K562 (cell line): ENCODE measurements around the gene SUCO. TPM values are rescaled to one million over a fixed set of nuclear protein-coding genes. Genes with fewer than 3 reads are reported as not detected.

ENCODE experiments used
- ATAC-seq: fragments of 200-7000 bp; cut with Tn5 transposase; 3 replicates; pipeline ENCODE4 v1.9.1; 2020; ENCODE audit warnings: moderate library complexity
- BruUV-seq: library from RNA; stranded (reverse); fragments of 400-500 nt; replicated peaks from 2 replicates; lab custom pipeline; 2021; lab: Mats Ljungman, UMichigan
- CTCF ChIA-PET: fragments of 300-600 bp; formaldehyde crosslinking; extraction: SDS; loops from one replicate; lab custom pipeline; 2021; ENCODE audit warnings: low intra/inter-chr PET ratio; lab: Yijun Ruan, JAX
- POLR2A ChIA-PET: fragments of 300-600, 350-650 bp; sonication (Branson Sonifier 250); formaldehyde crosslinking; extraction: SDS; loops from one replicate; lab custom pipeline; 2021; ENCODE audit warnings: antibody characterized with exemption, inconsistent platforms; lab: Yijun Ruan, JAX
- DNase-seq, 4 experiments: peaks; one replicate each; pipeline versions ENCODE4 v3.0.0 to v3.0.0-alpha.2; 2011 to 2018; ENCODE audit warnings: low spot score in 3 of 4, mixed read lengths in 3 of 4; ENCODE audit errors: extremely low read depth in 1 of 4
- FAIRE-seq: peaks from 2 replicates; lab custom pipeline; 2011; peaks lifted over from hg19 to GRCh38; lab: Jason Lieb, UNC
- H2AFZ ChIP-seq: 2 replicates; pipeline ENCODE4 v1.6.0; 2011; ENCODE audit warnings: low read depth, low read length, control low read depth, inconsistent platforms
- H3K27ac ChIP-seq: fragments of 200-600 bp; 3 replicates; pipeline ENCODE4 v1.8.0; 2011; ENCODE audit warnings: low read depth, mild to moderate bottlenecking, control low read depth, inconsistent platforms, low read length, moderate library complexity, mixed read lengths; ENCODE audit errors: extremely low read depth
- H3K27me3 ChIP-seq, 2 experiments: fragments of 300-600 bp in 1 of 2; 2 replicates in 1 of 2; 3 replicates in 1 of 2; pipeline versions ENCODE4 v1.6.0 to v1.8.0; 2011; ENCODE audit warnings: inconsistent platforms in 2 of 2, low read length in 2 of 2, mild to moderate bottlenecking in 1 of 2, mixed read lengths in 1 of 2, moderate library complexity in 1 of 2; ENCODE audit not compliant: control insufficient read depth in 2 of 2, insufficient read depth in 2 of 2
- H3K36me3 ChIP-seq: fragments of 300-600 bp; 3 replicates; pipeline ENCODE4 v1.8.0; 2011; ENCODE audit warnings: mild to moderate bottlenecking, low read length, inconsistent platforms; ENCODE audit not compliant: control insufficient read depth, insufficient read depth
- H3K4me1 ChIP-seq, 2 experiments: fragments of 200-600 bp in 1 of 2; replicated peaks in 1 of 2; 2 replicates in 1 of 2; 3 replicates in 1 of 2; pipeline versions ENCODE4 v1.5.1 to v1.8.0; 2011; ENCODE audit warnings: inconsistent platforms in 2 of 2, low read length in 2 of 2, mild to moderate bottlenecking in 1 of 2, mixed read lengths in 1 of 2, moderate library complexity in 1 of 2; ENCODE audit not compliant: control insufficient read depth in 2 of 2, insufficient read depth in 2 of 2
- H3K4me2 ChIP-seq: 2 replicates; pipeline ENCODE4 v1.6.1; 2011; ENCODE audit warnings: low read length, control low read depth, inconsistent platforms, mixed read lengths; ENCODE audit not compliant: insufficient read depth
- H3K4me3 ChIP-seq: fragments of 200-600 bp; sonication (generic), shearing (Covaris generic); 2 replicates; pipeline ENCODE4 v1.5.1; 2016; ENCODE audit warnings: control low read depth, inconsistent platforms
- H3K79me2 ChIP-seq: fragments of 200-600 bp; 3 replicates; pipeline ENCODE4 v1.8.0; 2011; ENCODE audit warnings: low read length, inconsistent platforms; ENCODE audit not compliant: control insufficient read depth, insufficient read depth
- H3K9ac ChIP-seq, 2 experiments: 2 replicates each; pipeline versions ENCODE4 v1.6.0 to v1.6.1; 2011; ENCODE audit warnings: low read depth in 2 of 2, low read length in 2 of 2, control low read depth in 1 of 2, inconsistent platforms in 1 of 2, mild to moderate bottlenecking in 1 of 2, mixed read lengths in 1 of 2; ENCODE audit not compliant: insufficient read depth in 1 of 2
- H3K9me1 ChIP-seq: one replicate; pipeline ENCODE4 v1.6.0; 2011; ENCODE audit warnings: inconsistent platforms, mild to moderate bottlenecking, low read length, moderate library complexity; ENCODE audit not compliant: control insufficient read depth, insufficient read depth
- H3K9me3 ChIP-seq: replicated peaks from 2 replicates; pipeline ENCODE4 v1.5.1; 2011; ENCODE audit warnings: low read depth, low read length, inconsistent platforms; ENCODE audit not compliant: control insufficient read depth, insufficient read depth
- H4K20me1 ChIP-seq: replicated peaks from 2 replicates; pipeline ENCODE4 v1.6.1; 2011; ENCODE audit warnings: low read length, inconsistent platforms, mixed read lengths; ENCODE audit not compliant: control insufficient read depth, insufficient read depth
- CBX3 ChIP-seq, 2 experiments: IDR thresholded peaks; 1 replicate in 1 of 2; 2 replicates in 1 of 2; pipeline ENCODE4 v1.6.1; 2012; ENCODE audit warnings: inconsistent platforms in 2 of 2, low read length in 2 of 2, borderline replicate concordance in 1 of 2, control low read depth in 1 of 2
- CBX8 ChIP-seq: fragments of 200-600 bp; sonication (generic); IDR thresholded peaks from 2 replicates; pipeline ENCODE4 v1.6.1; 2012; ENCODE audit warnings: borderline replicate concordance, mixed run types, low read depth, mild to moderate bottlenecking, moderate library complexity, mixed read lengths, low read length, control low read depth, inconsistent platforms; ENCODE audit not compliant: poor library complexity, severe bottlenecking; ENCODE audit errors: extremely low read depth
- CEBPZ ChIP-seq: fragments of 150-350 bp; IDR thresholded peaks from 2 replicates; pipeline ENCODE4 v1.6.1; 2014; ENCODE audit warnings: low read depth, mild to moderate bottlenecking, low read length, borderline replicate concordance
- E2F1 ChIP-seq: sonication (generic); formaldehyde crosslinking; IDR thresholded peaks from 2 replicates; pipeline ENCODE4 v1.8.1; 2023; ENCODE audit warnings: mild to moderate bottlenecking, missing genetic modification reagents, moderate library complexity
- EGR1 ChIP-seq: fragments of 450-650 bp; conservative IDR thresholded peaks from 2 replicates; pipeline ENCODE4 v1.6.1; 2017; ENCODE audit warnings: mild to moderate bottlenecking
- ETV6 ChIP-seq, 3 experiments: fragments of 150-350 bp in 1 of 3; sonication (generic) in 1 of 3; formaldehyde crosslinking in 1 of 3; IDR thresholded peaks; 2 replicates each; pipeline versions ENCODE4 v1.6.1 to v1.8.0; 2014 to 2022; ENCODE audit warnings: borderline replicate concordance in 2 of 3, low read depth in 2 of 3, antibody characterized with exemption in 1 of 3, low read length in 1 of 3, mild to moderate bottlenecking in 1 of 3, missing genetic modification reagents in 1 of 3
- EZH2 ChIP-seq: IDR thresholded peaks from 2 replicates; pipeline ENCODE4 v1.6.1; 2012; ENCODE audit warnings: low read depth, mild to moderate bottlenecking, inconsistent platforms, low read length, borderline replicate concordance
- FOXA1 ChIP-seq: fragments of 450-650 bp; IDR thresholded peaks from 2 replicates; pipeline ENCODE4 v1.6.1; 2016; ENCODE audit warnings: mild to moderate bottlenecking, borderline replicate concordance
- HSF4 ChIP-seq: fragments of 250-450 bp; sonication (Bioruptor Pico); IDR thresholded peaks from 2 replicates; pipeline ENCODE4 v2.1.2; 2022; ENCODE audit warnings: mild to moderate bottlenecking, moderate library complexity, borderline replicate concordance
- MXI1 ChIP-seq: IDR thresholded peaks from 2 replicates; pipeline ENCODE4 v1.6.1; 2011; ENCODE audit warnings: low read depth, mild to moderate bottlenecking, improper control_type of control experiment, low read length
- NFIX ChIP-seq: fragments of 250-450 bp; sonication (Bioruptor Pico); IDR thresholded peaks from 2 replicates; pipeline ENCODE4 v1.4.0; 2020; ENCODE audit warnings: low read depth, mild to moderate bottlenecking, moderate library complexity
- NR2C1 ChIP-seq, 2 experiments: fragments of 450-650 bp; IDR thresholded peaks; 2 replicates each; pipeline ENCODE4 v1.6.1; 2017; ENCODE audit warnings: mild to moderate bottlenecking in 2 of 2, antibody characterized with exemption in 1 of 2, inconsistent platforms in 1 of 2, missing compliant biosample characterization in 1 of 2, missing genetic modification characterization in 1 of 2
- PKNOX1 ChIP-seq: fragments of 450-650 bp; IDR thresholded peaks from 2 replicates; pipeline ENCODE4 v1.6.1; 2016
- SIRT6 ChIP-seq: IDR thresholded peaks from one replicate; pipeline ENCODE4 v1.6.1; 2012; ENCODE audit warnings: low read depth, mild to moderate bottlenecking, control low read depth, inconsistent platforms, low read length, moderate library complexity
- TAL1 ChIP-seq: fragments of 450-650 bp; IDR thresholded peaks from 2 replicates; pipeline ENCODE4 v1.6.1; 2016; ENCODE audit warnings: mild to moderate bottlenecking
- TBP ChIP-seq: optimal IDR thresholded peaks from 2 replicates; pipeline ENCODE3; 2011; ENCODE audit warnings: low read depth, low read length, improper control_type of control experiment
- ZNF668 ChIP-seq: fragments of 250-450 bp; sonication (Bioruptor Pico); IDR thresholded peaks from 2 replicates; pipeline ENCODE4 v1.8.0; 2022; ENCODE audit warnings: mild to moderate bottlenecking, inconsistent platforms
- WGBS: fragments of 100-300 bp; shearing (Covaris generic); methylation state at CpG from one replicate; pipeline ENCODE4 v1.1.6; 2016; ENCODE audit warnings: low coverage, mixed read lengths; ENCODE audit not compliant: insufficient coverage; ENCODE audit errors: missing lambda C conversion rate; 5-methylcytosine and 5-hydroxymethylcytosine counted together
- in situ Hi-C: fragments of 300-500 bp; cut with MboI; formaldehyde crosslinking; loops from 4 replicates; pipeline ENCODE4 v1.15.0; 2018; ENCODE audit warnings: inconsistent platforms, mixed read lengths
- intact Hi-C: fragments of 100-400 bp; cut with micrococcal nuclease; formaldehyde crosslinking; loops from 2 replicates; pipeline ENCODE4 v1.14.2; 2022
- polyA plus RNA-seq, 8 experiments: library from polyadenylated mRNA; depleted of rRNA in 4 of 8; stranded (reverse) in 5 of 8; unstranded in 3 of 8; fragments of >200 nt; fragmentation: Nextera tagmentation in 2 of 8; fragmentation: Illumina TruSeq in 1 of 8; extraction: Ambion mirVana in 2 of 8; extraction: Trizol in 1 of 8; gene quantifications; 2 replicates each; pipeline versions ENCODE4 v1.2.1 to v1.2.3, GENCODE V29; 2011 to 2014; ENCODE audit warnings: inconsistent platforms in 1 of 8, missing spikeins in 1 of 8
- total RNA-seq, 7 experiments: library from RNA; depleted of rRNA in 6 of 7; stranded (reverse); fragments of >200 nt in 6 of 7; fragmentation: Illumina TruSeq in 2 of 7; extraction: Trizol in 2 of 7; gene quantifications; 2 replicates each; pipeline versions ENCODE4 v1.2.1 to v1.2.3, GENCODE V29; 2011 to 2021; ENCODE audit warnings: low replicate concordance in 1 of 7

The SUCO gene
- total and polyA plus RNA-seq, 9 of the 15 experiments (the other 6 are each of a cell fraction or from before 2014, with no cell fraction given): 2.5 to 20.6 (median 14.3) TPM

GRCh38 chr1:172585348-172585747 lies 52.4 kb downstream of the SUCO start:
- no peak overlapping the region for H2AFZ ChIP-seq
- FAIRE-seq: no peak
- ATAC-seq: no peak
- no peak overlapping the region for H3K27ac ChIP-seq
- intact Hi-C loops (no loop called here), in situ Hi-C loops (no loop called here)
- H4K20me1 ChIP-seq: no peaks in the 10 kb centered on the region
- no peaks in the 10 kb centered on the region for H3K27me3 ChIP-seq
- H3K4me2 ChIP-seq: no peak overlapping the region
- no peak for TF ChIP-seq EZH2
- no peak for TF ChIP-seq E2F1 (CRISPR knock-in tag)
- no peak for TF ChIP-seq ETV6 (IDR thresholded peaks at IDR 0.05; ENCODE audit: borderline replicate concordance in 1 of 2, low read depth in 2 of 2, low read length in 1 of 2)
- no peak for TF ChIP-seq ETV6 (CRISPR knock-in tag; IDR thresholded peaks at IDR 0.05; ENCODE audit: borderline replicate concordance)
- no peak for TF ChIP-seq FOXA1
- TF ChIP-seq MXI1: no peak
- no peak for TF ChIP-seq TAL1
- TF ChIP-seq NFIX (CRISPR knock-in tag): no peak
- no peak for TF ChIP-seq HSF4 (CRISPR knock-in tag)
- no peak for TF ChIP-seq CBX3 (IDR thresholded peaks at IDR 0.05; ENCODE audit: borderline replicate concordance in 1 of 2, low read length in 2 of 2)
- TF ChIP-seq EGR1: no peak
- TF ChIP-seq ZNF668: no peak
- TF ChIP-seq SIRT6: no peak
- no peak for TF ChIP-seq NR2C1 (IDR thresholded peaks at IDR 0.05)
- no peak for TF ChIP-seq NR2C1 (tag; IDR thresholded peaks at IDR 0.05)
- no peak for TF ChIP-seq PKNOX1
- no peak for TF ChIP-seq CBX8
- TF ChIP-seq CEBPZ: no peak
- TF ChIP-seq TBP: no peak
- CTCF ChIA-PET: no interaction called here
- no peaks in the 10 kb centered on the region for H3K9me1 ChIP-seq
- H3K79me2 ChIP-seq: no peaks in the 10 kb centered on the region
- no peak for DNase-seq
- H3K4me3 ChIP-seq: no peak overlapping the region
- H3K4me1 ChIP-seq: peaks cover 0 to 33% of the 10 kb centered on the region in 2 experiments; a peak in 3 of 5 replicates
- POLR2A ChIA-PET: no interaction called here
- BruUV-seq: no TSS peak
- 75% methylated on average over 3 of the region's 3 CpGs for WGBS
- H3K9ac ChIP-seq: no peak overlapping the region
- H3K36me3 ChIP-seq: peaks cover 21% of the 10 kb centered on the region
- no peaks in the 10 kb centered on the region for H3K9me3 ChIP-seq
